Mononuclear cell (primary cell): ENCODE measurements around the gene BMP6. TPM values are rescaled to one million over a fixed set of nuclear protein-coding genes. Genes with fewer than 3 reads are reported as not detected.

Source experiments
- H3K27me3 ChIP-seq: 2 replicates; pipeline ENCODE4 v1.6.0; 2011; ENCODE audit warnings: low read length, control low read depth; ENCODE audit not compliant: insufficient read depth
- H3K4me1 ChIP-seq: 2 replicates; pipeline ENCODE4 v1.5.1; 2011; ENCODE audit warnings: mild to moderate bottlenecking, low read length, control low read depth; ENCODE audit not compliant: insufficient read depth
- H3K4me3 ChIP-seq: 2 replicates; pipeline ENCODE4 v1.5.1; 2011; ENCODE audit warnings: mild to moderate bottlenecking, low read length, moderate library complexity
- H3K9me3 ChIP-seq: 2 replicates; pipeline ENCODE4 v1.5.1; 2011; ENCODE audit warnings: low read depth, mild to moderate bottlenecking, control low read depth, low read length
- total RNA-seq: library from RNA; depleted of rRNA; stranded (reverse); fragments of >200 nt; gene quantifications from one replicate; pipeline ENCODE4 v1.2.3, GENCODE V29; 2012

The BMP6 gene
- total RNA-seq, 1 donor: 7.7 TPM

DNA sequence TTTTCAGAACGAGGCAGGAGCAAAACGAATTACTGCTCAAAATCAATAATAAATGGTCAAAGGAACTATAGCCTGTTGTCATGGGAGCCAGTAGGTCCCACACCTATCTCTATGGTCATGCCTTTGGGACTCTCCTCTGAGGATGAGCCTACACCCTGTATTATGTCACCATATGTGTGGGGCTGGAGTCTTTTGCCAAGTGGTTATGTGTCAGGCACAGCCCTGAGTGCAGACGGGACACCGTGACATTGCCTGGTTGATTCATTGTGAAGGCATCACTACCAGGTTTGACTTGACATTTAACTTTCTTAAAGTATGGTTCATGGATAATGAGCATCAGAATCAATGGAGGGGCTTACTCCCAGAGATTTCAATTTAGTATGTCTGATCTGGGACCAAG, 23.6 kb downstream of the BMP6 start:
- H3K4me1 ChIP-seq: no peaks in the 10 kb centered on the region
- no peak overlapping the region for H3K4me3 ChIP-seq
- H3K9me3 ChIP-seq: no peaks in the 10 kb centered on the region
- H3K27me3 ChIP-seq: no peaks in the 10 kb centered on the region

DNA sequence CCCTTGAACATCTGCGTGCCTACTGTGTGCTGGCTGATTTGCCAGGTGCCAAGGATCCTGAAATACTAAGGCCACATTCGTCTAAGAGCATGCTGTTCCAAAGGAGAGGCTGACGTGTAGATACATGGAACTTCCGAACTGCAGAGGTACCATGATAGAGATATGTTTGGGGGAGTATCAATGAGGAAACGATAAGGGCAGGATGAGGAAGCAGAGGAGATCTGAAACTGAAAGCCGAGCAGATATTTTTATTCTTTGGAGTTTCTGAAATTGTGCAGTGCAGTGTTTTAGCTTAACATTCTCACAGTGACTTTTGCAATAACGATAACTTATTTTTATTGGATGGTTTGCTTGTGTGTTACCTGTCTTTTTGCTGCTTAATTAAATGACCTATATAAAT, 24.3 kb downstream of the BMP6 start:
- Histone ChIP-seq H3K4me3 (no peak overlapping the region), H3K4me1 (no peaks in the 10 kb centered on the region), H3K9me3 (no peaks in the 10 kb centered on the region), H3K27me3 (no peaks in the 10 kb centered on the region)

DNA sequence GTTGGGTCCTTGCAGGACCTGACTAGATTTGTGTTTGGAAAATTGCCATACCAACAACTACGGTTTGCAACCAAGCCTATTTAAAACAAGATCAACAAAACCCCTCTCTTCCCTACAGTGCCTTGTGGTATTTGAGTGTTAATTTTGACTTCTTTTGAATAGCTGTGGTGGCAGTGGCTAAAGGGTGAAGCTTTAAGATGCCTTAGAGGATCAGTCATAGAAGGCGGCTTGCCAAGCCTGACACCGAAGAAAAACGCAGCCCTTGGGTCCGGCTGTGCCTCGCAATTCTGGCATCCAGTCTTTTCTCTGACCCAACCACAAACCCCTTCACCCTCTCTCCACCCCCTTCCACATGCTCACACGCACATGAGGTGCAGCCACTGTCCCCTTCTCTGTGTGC, 32.6 kb downstream of the BMP6 start:
- peaks cover 5% of the 10 kb centered on the region for H3K9me3 ChIP-seq
- H3K4me3 ChIP-seq: no peak overlapping the region
- no peaks in the 10 kb centered on the region for H3K27me3 ChIP-seq
- H3K4me1 ChIP-seq: no peaks in the 10 kb centered on the region

DNA sequence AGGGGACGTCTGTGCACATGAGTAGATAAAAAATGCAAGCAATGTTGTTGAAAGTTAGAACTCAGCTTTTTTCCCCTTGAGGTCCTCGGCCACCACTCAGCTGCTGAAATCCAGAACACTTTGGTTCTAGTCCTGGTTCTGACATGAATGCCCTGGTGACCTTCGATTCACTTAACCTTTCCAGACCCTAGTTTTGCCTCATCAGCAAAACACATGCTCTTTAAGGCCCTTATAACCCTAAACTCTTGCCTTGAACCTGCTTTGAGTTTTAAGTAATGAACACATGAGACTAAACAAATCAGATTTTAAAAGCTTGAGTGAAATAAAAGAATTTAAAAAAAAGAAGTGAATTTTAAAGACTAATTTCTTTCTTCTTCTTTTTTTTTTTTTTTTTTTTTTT, 33.4 kb downstream of the BMP6 start:
- Histone ChIP-seq H3K27me3 (no peaks in the 10 kb centered on the region), H3K4me3 (no peak overlapping the region), H3K9me3 (peaks cover 5% of the 10 kb centered on the region), H3K4me1 (no peaks in the 10 kb centered on the region)

DNA sequence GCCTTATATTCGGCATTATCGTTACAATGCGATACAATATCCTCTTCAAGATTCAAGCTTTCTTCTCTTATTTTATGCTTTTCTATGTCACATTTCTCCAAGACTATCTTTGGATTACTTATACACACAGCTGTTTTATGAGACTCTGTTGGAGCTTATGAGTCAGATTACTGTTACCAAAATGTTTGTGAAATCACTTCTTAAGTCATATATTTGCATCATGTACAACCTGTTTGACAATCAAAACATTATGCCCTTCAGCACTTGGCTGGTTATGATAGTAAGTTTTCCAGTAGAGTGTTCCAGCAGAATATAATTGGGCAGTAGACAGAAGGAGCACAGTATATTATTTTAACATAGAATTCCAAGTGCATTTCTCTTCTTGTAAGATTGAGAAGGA, 35.2 kb downstream of the BMP6 start:
- H3K27me3 ChIP-seq: no peaks in the 10 kb centered on the region
- peaks cover 5% of the 10 kb centered on the region for H3K9me3 ChIP-seq
- no peak overlapping the region for H3K4me3 ChIP-seq
- no peaks in the 10 kb centered on the region for H3K4me1 ChIP-seq

DNA sequence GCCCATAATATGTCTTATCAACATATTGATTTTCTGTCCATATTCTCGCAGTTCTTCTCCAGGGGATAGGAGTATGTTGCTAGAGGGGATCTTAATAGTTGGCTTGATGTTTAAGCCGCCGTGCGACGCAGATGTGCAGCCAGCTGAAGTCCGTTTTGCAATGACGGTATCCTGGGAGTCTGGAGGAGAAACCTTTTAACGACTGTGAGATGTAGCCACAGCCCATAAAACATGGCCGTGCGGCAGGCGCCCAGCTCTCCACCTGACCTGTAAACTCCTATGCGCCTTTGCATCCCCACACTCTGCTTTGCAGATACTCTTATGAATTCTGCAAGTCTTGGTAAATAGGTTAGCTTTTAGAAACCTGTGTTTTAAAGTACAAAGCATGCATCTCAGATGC, 36.9 kb downstream of the BMP6 start:
- H3K4me3 ChIP-seq: no peak overlapping the region
- no peaks in the 10 kb centered on the region for H3K9me3 ChIP-seq
- no peaks in the 10 kb centered on the region for H3K4me1 ChIP-seq
- H3K27me3 ChIP-seq: no peaks in the 10 kb centered on the region

DNA sequence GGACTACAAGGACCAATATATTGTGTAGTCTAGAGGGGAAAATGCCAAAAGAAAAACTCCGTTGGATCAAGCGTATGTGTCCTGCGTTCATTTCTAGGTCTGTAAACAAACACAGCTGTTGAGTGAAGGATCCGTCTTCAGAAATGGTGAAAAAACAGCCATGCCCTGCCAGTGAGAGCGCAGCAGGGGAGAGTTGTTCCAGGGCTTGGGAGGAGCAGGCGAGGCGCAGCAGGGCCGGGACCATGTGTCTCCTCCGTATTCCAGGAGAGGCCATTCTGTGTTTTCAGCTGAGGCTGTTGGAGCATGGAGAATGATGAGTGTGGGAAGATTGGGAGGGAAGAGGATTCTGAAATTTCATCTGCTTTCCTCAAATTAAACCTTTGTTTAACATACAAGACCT, 38.0 kb downstream of the BMP6 start:
- no peaks in the 10 kb centered on the region for H3K9me3 ChIP-seq
- no peaks in the 10 kb centered on the region for H3K27me3 ChIP-seq
- no peak overlapping the region for H3K4me3 ChIP-seq
- H3K4me1 ChIP-seq: no peaks in the 10 kb centered on the region

DNA sequence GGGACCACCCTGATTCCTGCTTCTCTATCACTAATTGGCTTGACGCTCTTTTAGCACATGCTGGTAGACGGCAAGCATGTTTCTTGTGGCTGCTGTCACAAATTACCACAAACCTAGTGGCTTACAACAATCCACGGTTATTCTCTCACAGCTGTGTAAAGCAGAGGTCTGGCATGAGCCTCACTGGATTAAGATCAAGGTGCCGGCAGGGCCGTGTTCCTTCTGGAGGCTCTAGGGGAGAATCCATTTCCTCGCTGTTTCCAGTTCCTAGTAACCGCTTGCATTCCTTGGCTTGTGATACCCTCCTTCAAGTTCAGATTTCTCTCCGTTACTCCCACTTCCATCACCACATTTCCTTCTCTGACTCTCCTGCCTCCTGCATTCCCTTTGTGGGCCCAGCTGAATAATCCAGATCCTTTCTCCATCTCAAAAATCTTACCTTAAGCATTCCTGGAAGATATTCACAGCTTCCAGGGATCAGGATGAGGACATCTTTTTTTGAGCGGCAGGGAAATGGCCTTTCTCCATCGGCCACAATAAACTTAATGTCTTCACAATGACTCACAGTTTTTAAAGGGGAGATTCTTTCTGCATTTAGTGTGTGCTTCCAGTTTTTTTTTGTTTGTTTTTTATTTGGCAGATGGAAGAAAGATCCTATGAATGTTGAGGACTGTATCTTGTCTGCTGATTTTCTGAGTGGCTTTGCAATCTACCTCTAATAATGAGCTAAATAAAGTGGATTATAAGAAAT, 39.9 kb downstream of the BMP6 start:
- H3K4me3 ChIP-seq: no peak overlapping the region
- H3K4me1 ChIP-seq: no peaks in the 10 kb centered on the region

DNA sequence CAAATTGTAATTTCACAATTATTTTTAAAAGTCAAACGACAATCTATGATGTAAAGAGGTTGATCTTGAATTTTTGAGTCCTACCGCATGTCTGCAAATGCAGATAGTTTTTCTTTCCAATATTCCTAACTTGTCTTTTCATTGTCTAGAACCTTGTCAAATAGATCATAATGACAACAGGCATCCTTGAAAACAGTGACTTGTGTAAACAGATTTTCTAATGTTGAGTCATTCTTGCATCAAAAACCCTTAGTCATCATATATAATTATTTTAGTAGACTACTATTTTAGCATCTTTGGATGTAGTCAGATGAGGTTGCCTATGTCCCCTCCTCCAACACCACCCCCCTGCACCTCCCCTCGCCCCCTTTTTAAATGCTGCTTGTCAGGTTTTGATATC, 43.8 kb downstream of the BMP6 start:
- no peaks in the 10 kb centered on the region for H3K9me3 ChIP-seq
- no peak overlapping the region for H3K4me3 ChIP-seq
- H3K4me1 ChIP-seq: no peaks in the 10 kb centered on the region
- H3K27me3 ChIP-seq: no peaks in the 10 kb centered on the region

More for the DNA sequence above, 39.9 kb downstream of the BMP6 start:
- H3K9me3 ChIP-seq: no peaks in the 10 kb centered on the region
- no peaks in the 10 kb centered on the region for H3K27me3 ChIP-seq

DNA sequence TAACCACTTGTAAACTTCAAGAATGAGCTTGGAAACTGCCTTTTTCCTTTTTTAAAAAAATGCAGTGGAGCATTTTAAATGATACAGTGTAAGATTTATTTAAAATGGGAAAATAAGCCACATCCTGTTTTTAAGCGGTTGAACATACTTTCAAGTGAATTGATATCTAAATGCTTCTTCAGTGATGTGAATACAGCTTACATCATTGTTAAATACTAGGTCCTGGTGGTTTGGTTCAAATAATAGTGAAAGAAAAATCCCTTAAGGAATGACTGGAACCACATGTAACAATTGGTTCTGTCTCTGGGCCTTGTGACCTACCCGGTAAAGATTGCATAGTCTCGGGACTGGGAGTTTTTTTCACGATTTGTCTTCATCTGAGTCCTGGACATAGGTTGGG, 44.2 kb downstream of the BMP6 start:
- Histone ChIP-seq H3K4me3 (no peak overlapping the region), H3K4me1 (no peaks in the 10 kb centered on the region), H3K9me3 (no peaks in the 10 kb centered on the region), H3K27me3 (no peaks in the 10 kb centered on the region)

DNA sequence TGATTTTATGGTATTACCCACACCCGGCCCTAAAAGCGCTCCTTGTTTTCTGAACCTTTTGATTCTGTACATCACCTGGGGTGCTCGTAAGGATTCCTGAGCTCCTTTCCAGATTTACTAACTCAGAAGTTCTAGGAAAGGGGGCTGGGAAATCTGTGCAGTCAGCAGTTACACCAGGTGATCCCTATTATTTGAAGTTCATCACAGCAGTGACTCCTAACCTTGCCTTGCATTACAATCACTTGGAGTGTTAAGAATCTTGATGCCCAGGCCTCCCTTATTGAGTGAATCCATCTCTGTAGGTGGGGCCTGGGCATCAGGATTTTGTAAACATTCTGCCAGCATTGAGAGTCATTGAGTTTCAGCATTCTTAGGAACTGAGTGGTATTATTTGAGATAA, 44.7 kb downstream of the BMP6 start:
- H3K4me3 ChIP-seq: no peak overlapping the region
- no peaks in the 10 kb centered on the region for H3K27me3 ChIP-seq
- no peaks in the 10 kb centered on the region for H3K9me3 ChIP-seq
- no peaks in the 10 kb centered on the region for H3K4me1 ChIP-seq

DNA sequence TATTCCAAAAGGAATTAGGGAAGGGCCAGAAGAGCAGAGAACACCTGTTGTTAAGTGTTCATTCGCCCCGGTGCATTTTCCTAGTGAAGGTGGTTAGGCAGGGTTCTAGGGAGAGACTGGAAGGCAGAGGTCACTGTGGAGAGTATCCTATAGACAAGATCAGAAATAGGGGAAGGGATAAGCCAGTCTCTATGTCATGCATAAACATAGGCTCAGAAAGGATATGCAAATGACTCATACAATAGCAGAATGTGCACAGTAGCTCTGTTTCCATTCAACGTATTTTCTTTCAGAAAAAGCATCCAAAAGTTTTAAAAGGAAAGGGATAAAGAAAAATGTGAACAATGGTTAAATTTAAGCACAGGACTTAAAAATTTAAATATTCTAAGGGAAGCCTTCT, 47.4 kb downstream of the BMP6 start:
- Histone ChIP-seq H3K4me1 (no peaks in the 10 kb centered on the region), H3K9me3 (no peaks in the 10 kb centered on the region), H3K27me3 (no peaks in the 10 kb centered on the region), H3K4me3 (no peak overlapping the region)

DNA sequence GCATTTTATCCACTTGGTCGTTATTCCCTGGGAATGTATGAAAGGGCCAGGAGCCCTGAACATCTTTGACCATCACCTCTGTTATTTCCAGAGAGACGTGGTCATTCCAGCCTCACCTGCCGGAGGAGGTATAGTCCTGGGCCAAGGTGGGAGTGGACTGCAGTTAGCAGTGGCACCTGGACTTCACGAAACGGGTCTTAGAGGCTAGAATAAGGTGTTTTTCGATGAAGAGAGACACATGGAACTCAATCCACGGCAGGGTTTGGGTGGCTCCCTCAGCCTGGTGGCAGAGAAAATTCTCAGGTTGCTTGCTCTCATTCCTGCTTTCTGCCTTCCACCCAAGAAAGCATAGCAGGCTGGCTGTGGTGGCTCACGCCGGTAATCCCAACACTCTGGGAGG, 48.0 kb downstream of the BMP6 start:
- Histone ChIP-seq H3K9me3 (no peaks in the 10 kb centered on the region), H3K27me3 (no peaks in the 10 kb centered on the region), H3K4me3 (no peak overlapping the region), H3K4me1 (no peaks in the 10 kb centered on the region)

DNA sequence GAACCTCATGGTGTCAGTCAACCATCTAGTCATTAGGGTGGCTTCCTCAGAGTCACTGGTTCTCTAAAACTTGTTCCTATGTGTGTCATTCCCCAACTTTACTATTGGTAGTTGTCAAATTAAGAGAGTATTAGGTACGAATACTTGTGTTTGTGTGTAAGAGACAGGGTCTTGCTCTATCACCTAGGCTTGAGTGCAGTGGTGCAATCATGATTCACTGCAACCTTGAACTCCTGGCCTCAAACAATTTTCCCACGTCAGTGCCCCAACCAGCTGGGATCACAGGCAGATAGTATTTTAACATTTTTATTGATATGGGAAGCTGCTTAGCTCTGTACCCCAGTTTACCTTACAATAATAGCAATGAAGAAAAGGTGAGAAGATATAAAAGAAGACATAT, 50.6 kb downstream of the BMP6 start:
- Histone ChIP-seq H3K27me3 (no peaks in the 10 kb centered on the region), H3K9me3 (no peaks in the 10 kb centered on the region), H3K4me1 (no peaks in the 10 kb centered on the region)

DNA sequence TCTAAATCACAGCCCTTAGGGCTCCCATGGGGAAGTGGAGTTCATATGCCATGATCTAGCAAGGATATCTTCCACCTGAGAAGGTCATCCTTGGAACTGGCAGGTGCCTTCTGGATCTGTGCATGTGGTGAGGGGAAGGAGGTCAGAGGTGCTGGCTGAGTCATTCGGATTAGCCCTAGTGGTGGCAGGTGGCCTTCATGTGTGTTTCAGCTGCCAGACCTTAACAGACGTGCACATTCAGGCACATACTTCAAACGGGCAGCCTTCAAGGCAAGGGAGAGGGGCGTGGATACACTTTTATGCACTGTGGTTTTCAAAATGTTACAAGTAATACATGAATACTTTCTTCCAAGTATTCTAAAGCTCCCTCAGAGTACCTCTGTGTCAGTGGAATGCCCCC, 51.2 kb downstream of the BMP6 start:
- H3K9me3 ChIP-seq: no peaks in the 10 kb centered on the region
- H3K27me3 ChIP-seq: no peaks in the 10 kb centered on the region
- no peak overlapping the region for H3K4me3 ChIP-seq

More for the DNA sequence above, 50.6 kb downstream of the BMP6 start:
- H3K4me3 ChIP-seq: no peak overlapping the region

DNA sequence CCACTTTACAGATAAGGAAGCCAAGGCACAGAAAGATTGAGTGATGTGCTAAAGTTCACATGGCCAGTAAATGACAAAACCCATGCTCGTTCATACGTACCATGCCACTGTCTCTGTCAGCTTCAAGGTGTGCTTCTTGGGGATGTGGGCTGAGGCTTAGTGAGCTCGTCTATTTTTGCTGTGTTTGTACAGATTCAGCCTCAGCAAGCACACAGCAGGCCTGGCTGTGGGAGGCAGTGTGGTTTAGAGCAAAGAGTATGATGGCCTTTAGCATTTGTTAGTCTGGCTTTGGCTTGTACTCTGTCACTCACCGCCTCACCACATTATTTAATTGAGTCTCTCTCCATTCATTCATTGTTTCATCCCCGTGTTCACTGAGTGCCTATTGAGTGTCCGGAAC, 55.3 kb downstream of the BMP6 start:
- Histone ChIP-seq H3K27me3 (no peaks in the 10 kb centered on the region), H3K9me3 (no peaks in the 10 kb centered on the region), H3K4me3 (no peak overlapping the region)

More for the DNA sequence above, 51.2 kb downstream of the BMP6 start:
- H3K4me1 ChIP-seq: no peaks in the 10 kb centered on the region

More for the DNA sequence above, 55.3 kb downstream of the BMP6 start:
- H3K4me1 ChIP-seq: no peaks in the 10 kb centered on the region
